Mesothelial cell of epicardium (in vitro differentiated cells): ENCODE measurements around the gene OR2J3. TPM values are rescaled to one million over a fixed set of nuclear protein-coding genes. Genes with fewer than 3 reads are reported as not detected.
"Not testable (repeated sequence)": the region's sequence is repeated elsewhere in the genome, so short reads cannot be mapped to it uniquely, and the experiment has no call there.

Source experiments
- DNase-seq, 2 experiments: peaks; one replicate each; pipeline ENCODE4 v3.0.0; 2021; ENCODE audit warnings: low spot score in 2 of 2; ENCODE audit not compliant: unreplicated experiment in 2 of 2
- H3K27ac Mint-ChIP-seq: 2 replicates; pipeline ENCODE4 v1.8.0; 2021; ENCODE audit warnings: mixed read lengths
- H3K27me3 Mint-ChIP-seq: 2 replicates; pipeline ENCODE4 v1.8.0; 2021; ENCODE audit warnings: low read depth, mixed read lengths
- H3K36me3 Mint-ChIP-seq: 2 replicates; pipeline ENCODE4 v1.8.0; 2021; ENCODE audit warnings: mixed read lengths
- H3K4me1 Mint-ChIP-seq: 2 replicates; pipeline ENCODE4 v1.8.0; 2021; ENCODE audit warnings: mixed read lengths
- H3K4me3 Mint-ChIP-seq: 2 replicates; pipeline ENCODE4 v1.8.0; 2021; ENCODE audit warnings: mild to moderate bottlenecking, moderate library complexity, mixed read lengths
- H3K9me3 Mint-ChIP-seq: 2 replicates; pipeline ENCODE4 v1.8.0; 2021; ENCODE audit warnings: mixed read lengths
- CTCF ChIP-seq: fragments of 200-600 bp; sonication (generic); IDR thresholded peaks from one replicate; pipeline ENCODE4 v1.5.0; 2021; ENCODE audit warnings: antibody characterized with exemption; ENCODE audit not compliant: unreplicated experiment
- total RNA-seq: library from RNA; stranded (reverse); gene quantifications from 3 replicates; pipeline ENCODE4 v1.2.1, GENCODE V29; 2021

The OR2J3 gene
- total RNA-seq, 1 donor from 2014 or later: not detected

- TF ChIP-seq CTCF: no peak
- H3K27me3 Mint-ChIP-seq: peaks cover 31% of the 10 kb centered on the region
- no peaks in the 10 kb centered on the region for H3K4me1 Mint-ChIP-seq
- H3K27ac Mint-ChIP-seq: no peak within 1 kb of the TSS
- DNase-seq: no peak
- H3K4me3 Mint-ChIP-seq: no peak within 1 kb of the TSS
- H3K36me3 Mint-ChIP-seq: no peaks in the 10 kb centered on the region
- H3K9me3 Mint-ChIP-seq: no peaks in the 10 kb centered on the region
These were observed 20.6 kb upstream of the OR2J3 start, which contains the start of gene OR2B3 for GRCh38 chr6:29087213-29087612. OR2B3 (minus strand) TSS chr6:29087313; CDS start chr6:29087248, 65 bp downstream.

- no peak overlapping the region for H3K27ac Mint-ChIP-seq
- no peaks in the 10 kb centered on the region for H3K4me1 Mint-ChIP-seq
- peaks cover 22% of the 10 kb centered on the region for H3K27me3 Mint-ChIP-seq
- no peak overlapping the region for H3K4me3 Mint-ChIP-seq
- TF ChIP-seq CTCF: no peak
- DNase-seq: no peak
- H3K36me3 Mint-ChIP-seq: no peaks in the 10 kb centered on the region
- H3K9me3 Mint-ChIP-seq: no peaks in the 10 kb centered on the region
These were observed 14.9 kb upstream of the OR2J3 start for GRCh38 chr6:29092957-29093356.

GRCh38 chr6:29097803-29098202 lies 10.1 kb upstream of the OR2J3 start:
- no peak overlapping the region for H3K27ac Mint-ChIP-seq
- no peak overlapping the region for H3K4me3 Mint-ChIP-seq
- no peak for DNase-seq
- TF ChIP-seq CTCF: no peak
- no peaks in the 10 kb centered on the region for H3K36me3 Mint-ChIP-seq
- H3K9me3 Mint-ChIP-seq: no peaks in the 10 kb centered on the region
- peaks cover 44% of the 10 kb centered on the region for H3K27me3 Mint-ChIP-seq
- no peaks in the 10 kb centered on the region for H3K4me1 Mint-ChIP-seq

GRCh38 chr6:29099190-29099589 lies 8.7 kb upstream of the OR2J3 start, which contains the start of gene OR2J1:
OR2J1 (plus strand) TSS chr6:29099490; CDS start chr6:29100943, 1,453 bp downstream.
- no peaks in the 10 kb centered on the region for H3K36me3 Mint-ChIP-seq
- DNase-seq: no peak
- H3K9me3 Mint-ChIP-seq: peaks cover 4% of the 10 kb centered on the region
- no peak within 1 kb of the TSS for H3K4me3 Mint-ChIP-seq
- no peaks in the 10 kb centered on the region for H3K4me1 Mint-ChIP-seq
- peaks cover 49% of the 10 kb centered on the region for H3K27me3 Mint-ChIP-seq
- no peak within 1 kb of the TSS for H3K27ac Mint-ChIP-seq
- TF ChIP-seq CTCF: no peak

GRCh38 chr6:29112135-29112534 lies 4.3 kb downstream of the OR2J3 start:
- H3K4me3 Mint-ChIP-seq: no peak overlapping the region
- H3K9me3 Mint-ChIP-seq: no peaks in the 10 kb centered on the region
- no peak for TF ChIP-seq CTCF
- H3K27me3 Mint-ChIP-seq: peaks cover 35% of the 10 kb centered on the region
- DNase-seq: no peak
- H3K27ac Mint-ChIP-seq: no peak overlapping the region
- H3K36me3 Mint-ChIP-seq: no peaks in the 10 kb centered on the region
- no peaks in the 10 kb centered on the region for H3K4me1 Mint-ChIP-seq

GRCh38 chr6:29114964-29115363 lies 7.1 kb downstream of the OR2J3 start:
- DNase-seq, H3K27ac Mint-ChIP-seq, H3K4me1 Mint-ChIP-seq, H3K9me3 Mint-ChIP-seq, H3K36me3 Mint-ChIP-seq, H3K4me3 Mint-ChIP-seq: not testable (repeated sequence)
- H3K27me3 Mint-ChIP-seq: peaks cover 28% of the 10 kb centered on the region
